ENCODE data around the gene HOXB9. TPM values are rescaled to one million over a fixed set of nuclear protein-coding genes. Genes with fewer than 3 reads are reported as not detected.

HOXB9 gene
- total RNA-seq, 6 experiments from 2014 or later, result not detected

- intact Hi-C loops (cut with DNase I), result no loop called here
These were observed 50.3 kb downstream of the HOXB9 start for GRCh38 chr17:48575673-48576478.

GRCh38 chr17:48575066-48575582 is 51.0 kb downstream of the HOXB9 start:
- H3K36me3 ChIP-seq, result no peaks in the 10 kb centered on the region
- H3K4me1 ChIP-seq, result peaks cover 0 to 7% (median 0%) of the 10 kb centered on the region in 4 donors
- no peak overlapping the region for H3K4me3 ChIP-seq
- TF ChIP-seq, protein P1, sequence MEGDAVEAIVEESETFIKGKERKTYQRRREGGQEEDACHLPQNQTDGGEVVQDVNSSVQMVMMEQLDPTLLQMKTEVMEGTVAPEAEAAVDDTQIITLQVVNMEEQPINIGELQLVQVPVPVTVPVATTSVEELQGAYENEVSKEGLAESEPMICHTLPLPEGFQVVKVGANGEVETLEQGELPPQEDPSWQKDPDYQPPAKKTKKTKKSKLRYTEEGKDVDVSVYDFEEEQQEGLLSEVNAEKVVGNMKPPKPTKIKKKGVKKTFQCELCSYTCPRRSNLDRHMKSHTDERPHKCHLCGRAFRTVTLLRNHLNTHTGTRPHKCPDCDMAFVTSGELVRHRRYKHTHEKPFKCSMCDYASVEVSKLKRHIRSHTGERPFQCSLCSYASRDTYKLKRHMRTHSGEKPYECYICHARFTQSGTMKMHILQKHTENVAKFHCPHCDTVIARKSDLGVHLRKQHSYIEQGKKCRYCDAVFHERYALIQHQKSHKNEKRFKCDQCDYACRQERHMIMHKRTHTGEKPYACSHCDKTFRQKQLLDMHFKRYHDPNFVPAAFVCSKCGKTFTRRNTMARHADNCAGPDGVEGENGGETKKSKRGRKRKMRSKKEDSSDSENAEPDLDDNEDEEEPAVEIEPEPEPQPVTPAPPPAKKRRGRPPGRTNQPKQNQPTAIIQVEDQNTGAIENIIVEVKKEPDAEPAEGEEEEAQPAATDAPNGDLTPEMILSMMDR (IDR thresholded peaks at IDR 0.05), result no peak
- no peak for TF ChIP-seq POLR2A (IDR thresholded peaks at IDR 0.05)
- peaks cover 0 to 22% of the 10 kb centered on the region in 2 donors for H3K27me3 ChIP-seq
- WGBS (ENCODE audit: insufficient coverage, low coverage, low lambda C conversion rate, missing lambda C conversion rate), result 12% methylated on average over 7 of the region's 7 CpGs
- H3K27ac ChIP-seq, result peak overlapping the region in 2 of 3 donors; percentile 52 to 63
- DNase-seq, result no peak
- intact Hi-C loops (cut with DNase I), result no loop called here
- no peaks in the 10 kb centered on the region for H3K9me3 ChIP-seq
- no peak for ATAC-seq

More at GRCh38 chr17:48575673-48576478, 50.3 kb downstream of the HOXB9 start:
- no peaks in the 10 kb centered on the region for H3K9me3 ChIP-seq
- DNase-seq (peak in 1 of 3 donors; percentile 35), ATAC-seq (peak; percentile 12 to 41 (median 26))
- peak overlapping the region in 1 of 3 donors; percentile 16 for H3K4me3 ChIP-seq
- H3K27me3 ChIP-seq, result peaks cover 0 to 28% of the 10 kb centered on the region in 2 donors
- no peaks in the 10 kb centered on the region for H3K36me3 ChIP-seq
- WGBS (ENCODE audit: insufficient coverage, low coverage, low lambda C conversion rate, missing lambda C conversion rate), result 19% methylated on average over 22 of the region's 22 CpGs
- peak overlapping the region; percentile 52 to 79 (median 63) for H3K27ac ChIP-seq
- H3K4me1 ChIP-seq, result peaks cover 0 to 7% (median 0%) of the 10 kb centered on the region in 4 donors
- no peak for TF ChIP-seq POLR2A (IDR thresholded peaks at IDR 0.05)
- TF ChIP-seq, protein P1 (IDR thresholded peaks at IDR 0.05), result no peak

DNA sequence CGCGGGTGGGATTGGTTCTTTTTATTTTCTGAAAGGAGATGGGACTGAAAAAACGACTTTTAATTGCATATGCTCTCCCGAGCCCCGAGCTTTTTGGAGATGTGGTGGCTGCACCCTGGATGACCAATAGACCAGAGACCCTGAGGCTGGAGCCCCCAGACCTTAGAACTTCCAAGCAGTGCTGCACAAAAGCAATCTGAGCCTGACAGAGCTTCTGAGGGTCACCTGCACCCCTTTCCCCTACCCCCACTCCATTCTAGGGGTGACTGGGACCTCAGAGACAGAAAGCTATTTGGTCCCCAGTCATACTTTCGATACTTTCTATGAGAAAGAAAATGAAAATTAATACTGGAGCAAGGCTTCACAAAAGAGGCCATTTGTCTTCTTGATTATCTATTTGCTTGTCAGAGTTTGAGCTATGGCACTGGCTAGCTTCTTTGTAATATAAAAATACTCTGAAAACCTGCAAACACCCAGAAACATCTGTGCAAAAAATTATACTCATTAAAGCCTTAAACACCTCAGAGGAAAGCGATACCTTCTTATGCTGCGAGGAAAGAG is 51.6 kb downstream of the HOXB9 start:
- intact Hi-C loops (cut with DNase I), result no loop called here
- TF ChIP-seq, protein P1 (IDR thresholded peaks at IDR 0.05), result no peak
- no peak for TF ChIP-seq POLR2A (IDR thresholded peaks at IDR 0.05)
- H3K36me3 ChIP-seq, result no peaks in the 10 kb centered on the region
- no peaks in the 10 kb centered on the region for H3K9me3 ChIP-seq
- DNase-seq (no peak), ATAC-seq (no peak)
- peaks cover 0 to 7% (median 0%) of the 10 kb centered on the region in 4 donors for H3K4me1 ChIP-seq
- H3K4me3 ChIP-seq, result no peak overlapping the region
- peaks cover 0 to 22% of the 10 kb centered on the region in 2 donors for H3K27me3 ChIP-seq
- 35% methylated on average over 5 of the region's 8 CpGs for WGBS (ENCODE audit: insufficient coverage, low coverage, low lambda C conversion rate, missing lambda C conversion rate)
- H3K27ac ChIP-seq, result no peak overlapping the region

- intact Hi-C loops (cut with DNase I), result no loop called here
- WGBS (ENCODE audit: insufficient coverage, low coverage, low lambda C conversion rate, missing lambda C conversion rate), result 15% methylated on average over 1 of the region's 1 CpG
- Histone ChIP-seq H3K36me3 (no peaks in the 10 kb centered on the region), H3K27ac (peak overlapping the region in 2 of 3 donors; percentile 31 to 43), H3K9me3 (no peaks in the 10 kb centered on the region), H3K4me3 (no peak overlapping the region), H3K27me3 (peaks cover 0 to 18% of the 10 kb centered on the region in 2 donors), H3K4me1 (peaks cover 0 to 7% (median 0%) of the 10 kb centered on the region in 4 donors)
- DNase-seq, result no peak
- ATAC-seq, result no peak
- TF ChIP-seq, protein P1 (IDR thresholded peaks at IDR 0.05), result no peak
- TF ChIP-seq POLR2A (IDR thresholded peaks at IDR 0.05), result no peak
These were observed 54.2 kb downstream of the HOXB9 start for GRCh38 chr17:48571826-48572417.

MicroRNAs within 50 kb of the gene (microRNA counts, 767-probe panel; counts per million panel counts)
- microRNA hsa-miR-10a-5p, result 6,112 counts per million, percentile 16 among the panel's probes with 10 or more counts

Small RNA genes within 50 kb of the gene (microRNA-seq; reads per million reads assigned to microRNA genes)
- gene MIR196A1, result 0 reads per million in 2 donors

Small RNA genes within 50 kb of the gene (small RNA-seq; reads per million reads assigned to genes)
- 0 reads per million in 2 experiments for gene MIR196A1

Other genes with a start within 250 kb of the HOXB9 start
- 10 to 100 TPM in 4 of 6 experiments, 1 to 10 TPM in 2; 4.5 to 51.0 (median 17.5) TPM for gene SKAP1, start 196.1 kb downstream of the HOXB9 start, total RNA-seq
- gene HOXB1, start 95.3 kb downstream of the HOXB9 start, total RNA-seq, result not detected
- 1 to 10 TPM; 1.1 to 1.9 (median 1.5) TPM for gene HOXB2, start 81.2 kb downstream of the HOXB9 start, total RNA-seq
- gene HOXB4, start 48.0 kb downstream of the HOXB9 start, total RNA-seq, result 1 to 10 TPM in 1 of 6 experiments, under 1 TPM in 5; 0.31 to 1.1 (median 0.68) TPM
- 1 to 10 TPM in 5 of 6 experiments, under 1 TPM in 1; 0.99 to 3.2 (median 2.6) TPM for gene HOXB3, start 36.1 kb downstream of the HOXB9 start, total RNA-seq
- gene HOXB5, start 32.6 kb downstream of the HOXB9 start, total RNA-seq, result under 1 TPM in 5 of 6 experiments, not detected in 1; 0.11 to 0.29 (median 0.19) TPM
- under 1 TPM; 0.18 to 0.83 (median 0.56) TPM for gene HOXB6, start 21.4 kb downstream of the HOXB9 start, total RNA-seq
- gene HOXB7, start 15.3 kb downstream of the HOXB9 start, total RNA-seq, result under 1 TPM in 4 of 6 experiments, not detected in 2; 0.16 to 0.79 (median 0.30) TPM
- gene HOXB8, start 11.1 kb downstream of the HOXB9 start, total RNA-seq, result not detected
- gene PRAC1, start 96.2 kb upstream of the HOXB9 start, total RNA-seq, result not detected
- gene PRAC2, start 96.8 kb upstream of the HOXB9 start, total RNA-seq, result not detected
- gene HOXB13, start 102.4 kb upstream of the HOXB9 start, total RNA-seq, result not detected
- gene TTLL6, start 190.9 kb upstream of the HOXB9 start, total RNA-seq, result under 1 TPM in 1 of 6 experiments, not detected in 5; 0.12 TPM
- gene CALCOCO2, start 204.7 kb upstream of the HOXB9 start, total RNA-seq, result 10 to 100 TPM; 58.0 to 93.3 (median 72.1) TPM